ENCODE measurements around the gene CACNA1C.

GRCh38 chr12:2231956-2232355 is 179.2 kb downstream of the CACNA1C start:
- TF ChIP-seq CEBPB (IDR thresholded peaks at IDR 0.05; ENCODE audit: borderline replicate concordance in 1 of 2, low read depth in 2 of 2, low read length in 2 of 2) (no peak), ZNF274 (IDR thresholded peaks at IDR 0.05; ENCODE audit: insufficient read depth, insufficient read length) (no peak), MAX (IDR thresholded peaks at IDR 0.05; ENCODE audit: low read depth, low read length) (no peak), IRF3 (IDR thresholded peaks at IDR 0.05) (no peak), NFYB (IDR thresholded peaks at IDR 0.05; ENCODE audit: insufficient read depth, low read depth, low read length) (no peak), TAF1 (IDR thresholded peaks at IDR 0.05; ENCODE audit: borderline replicate concordance, low read depth, low read length) (no peak), ZNF384 (IDR thresholded peaks at IDR 0.05; ENCODE audit: borderline replicate concordance, low read depth, low read length) (no peak), REST (IDR thresholded peaks at IDR 0.05; ENCODE audit: low read depth, low read length) (no peak)

Data from GM12878 (cell line).